OCI-LY3 (cell line): ENCODE data around the gene FOXF2.

Experiments
- EZH2phosphoT487 ChIP-seq: fragments of 200-600 bp; shearing (Covaris generic); IDR thresholded peaks from 2 replicates; pipeline ENCODE4 v1.6.1; 2018; ENCODE audit warnings: antibody characterized with exemption, mixed run types, low read depth
- TF ChIP-seq, protein P1 (sequence below): fragments of 200-600, 300-600 bp; sonication (generic); IDR thresholded peaks from 2 replicates; pipeline ENCODE4 v1.5.1; 2014; ENCODE audit warnings: antibody characterized with exemption, low read length, low read depth

- TF ChIP-seq, protein P1, sequence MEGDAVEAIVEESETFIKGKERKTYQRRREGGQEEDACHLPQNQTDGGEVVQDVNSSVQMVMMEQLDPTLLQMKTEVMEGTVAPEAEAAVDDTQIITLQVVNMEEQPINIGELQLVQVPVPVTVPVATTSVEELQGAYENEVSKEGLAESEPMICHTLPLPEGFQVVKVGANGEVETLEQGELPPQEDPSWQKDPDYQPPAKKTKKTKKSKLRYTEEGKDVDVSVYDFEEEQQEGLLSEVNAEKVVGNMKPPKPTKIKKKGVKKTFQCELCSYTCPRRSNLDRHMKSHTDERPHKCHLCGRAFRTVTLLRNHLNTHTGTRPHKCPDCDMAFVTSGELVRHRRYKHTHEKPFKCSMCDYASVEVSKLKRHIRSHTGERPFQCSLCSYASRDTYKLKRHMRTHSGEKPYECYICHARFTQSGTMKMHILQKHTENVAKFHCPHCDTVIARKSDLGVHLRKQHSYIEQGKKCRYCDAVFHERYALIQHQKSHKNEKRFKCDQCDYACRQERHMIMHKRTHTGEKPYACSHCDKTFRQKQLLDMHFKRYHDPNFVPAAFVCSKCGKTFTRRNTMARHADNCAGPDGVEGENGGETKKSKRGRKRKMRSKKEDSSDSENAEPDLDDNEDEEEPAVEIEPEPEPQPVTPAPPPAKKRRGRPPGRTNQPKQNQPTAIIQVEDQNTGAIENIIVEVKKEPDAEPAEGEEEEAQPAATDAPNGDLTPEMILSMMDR, result no peak
- TF ChIP-seq EZH2phosphoT487, result no peak
Observed at GRCh38 chr6:1412901-1413300, 23.5 kb downstream of the FOXF2 start.
